HepG2 (cell line): ENCODE measurements around the gene ANLN. TPM values are rescaled to one million over a fixed set of nuclear protein-coding genes. Genes with fewer than 3 reads are reported as not detected.

ENCODE experiments used
- ATAC-seq: fragments of 200-7000 bp; cut with Tn5 transposase; 3 replicates; pipeline ENCODE4 v1.9.1; 2020; ENCODE audit warnings: mild to moderate bottlenecking, moderate library complexity
- BruUV-seq: library from RNA; stranded (reverse); fragments of 400-500 nt; replicated peaks from 2 replicates; lab custom pipeline; 2021; lab: Mats Ljungman, UMichigan
- CTCF ChIA-PET: fragments of 300-600 bp; formaldehyde crosslinking; extraction: SDS; loops from one replicate; lab custom pipeline; 2021; ENCODE audit warnings: low total read pairs, inconsistent platforms, low intra/inter-chr PET ratio; lab: Yijun Ruan, JAX
- POLR2A ChIA-PET: fragments of 350-600 bp; sonication (Branson Sonifier 250); formaldehyde crosslinking; loops from one replicate; lab custom pipeline; 2020; ENCODE audit warnings: antibody characterized with exemption, inconsistent platforms; lab: Yijun Ruan, JAX
- DNase-seq: peaks from one replicate; pipeline ENCODE4 v3.0.0-alpha.2; 2015; ENCODE audit warnings: low spot score
- FAIRE-seq: peaks from 3 replicates; lab custom pipeline; 2011; peaks lifted over from hg19 to GRCh38; lab: Jason Lieb, UNC
- H2AFZ ChIP-seq: one replicate; pipeline ENCODE4 v1.6.1; 2011; ENCODE audit warnings: low read length, inconsistent platforms
- H3K27ac ChIP-seq: fragments of 300-600 bp; 3 replicates; pipeline ENCODE4 v1.8.0; 2011; ENCODE audit warnings: mixed run types, mild to moderate bottlenecking, mixed read lengths, low read length, inconsistent platforms; ENCODE audit not compliant: insufficient read depth; ENCODE audit errors: extremely low read length
- H3K27me3 ChIP-seq, 2 experiments: fragments of 200-600 bp in 1 of 2; 2 replicates in 1 of 2; 3 replicates in 1 of 2; pipeline versions ENCODE4 v1.6.0 to v1.8.0; 2011; ENCODE audit warnings: low read length in 2 of 2, mild to moderate bottlenecking in 2 of 2, moderate library complexity in 2 of 2, inconsistent platforms in 1 of 2; ENCODE audit not compliant: insufficient read depth in 2 of 2, control insufficient read depth in 1 of 2
- H3K36me3 ChIP-seq, 2 experiments: fragments of 200-600 bp in 1 of 2; replicated peaks in 1 of 2; 2 replicates in 1 of 2; 3 replicates in 1 of 2; pipeline versions ENCODE4 v1.5.1 to v1.8.0; 2011; ENCODE audit warnings: low read length in 2 of 2, inconsistent platforms in 1 of 2; ENCODE audit not compliant: insufficient read depth in 2 of 2, control insufficient read depth in 1 of 2
- H3K4me1 ChIP-seq: 2 replicates; pipeline ENCODE4 v1.5.1; 2012; ENCODE audit warnings: low read length, inconsistent platforms; ENCODE audit not compliant: insufficient read depth
- H3K4me2 ChIP-seq: 2 replicates; pipeline ENCODE4 v1.6.0; 2011; ENCODE audit warnings: low read depth, low read length, inconsistent platforms
- H3K4me3 ChIP-seq, 3 experiments: fragments of 200-600 bp in 1 of 3; sonication (generic), shearing (Covaris generic) in 1 of 3; replicated peaks in 1 of 3; 2 replicates each; pipeline ENCODE4 v1.5.1; 2011 to 2016; ENCODE audit warnings: low read length in 3 of 3, inconsistent platforms in 2 of 3, low read depth in 2 of 3, mild to moderate bottlenecking in 2 of 3, control low read depth in 1 of 3, mixed read lengths in 1 of 3; ENCODE audit not compliant: insufficient read depth in 1 of 3
- H3K79me2 ChIP-seq: one replicate; pipeline ENCODE4 v1.6.1; 2011; ENCODE audit warnings: low read length, inconsistent platforms; ENCODE audit not compliant: insufficient read depth
- H3K9ac ChIP-seq: 2 replicates; pipeline ENCODE4 v1.6.0; 2011; ENCODE audit warnings: mild to moderate bottlenecking, low read depth, low read length, inconsistent platforms; ENCODE audit not compliant: insufficient read depth
- H3K9me3 ChIP-seq: 2 replicates; pipeline ENCODE4 v1.5.1; 2012; ENCODE audit warnings: mild to moderate bottlenecking, low read length
- H4K20me1 ChIP-seq: 2 replicates; pipeline ENCODE4 v1.6.0; 2011; ENCODE audit warnings: inconsistent platforms, mild to moderate bottlenecking, low read length, moderate library complexity; ENCODE audit not compliant: insufficient read depth
- CBX5 ChIP-seq: sonication (generic); formaldehyde crosslinking; IDR thresholded peaks from 2 replicates; pipeline ENCODE4 v1.4.0; 2020; ENCODE audit warnings: missing genetic modification reagents, borderline replicate concordance
- CREB1 ChIP-seq, 2 experiments: fragments of 450-650 bp in 1 of 2; IDR thresholded peaks; 2 replicates each; pipeline ENCODE4 v1.6.1; 2016 to 2017; ENCODE audit warnings: control low read depth in 1 of 2, mild to moderate bottlenecking in 1 of 2, missing compliant biosample characterization in 1 of 2, missing genetic modification characterization in 1 of 2
- DMTF1 ChIP-seq: sonication (generic); formaldehyde crosslinking; IDR thresholded peaks from 2 replicates; pipeline ENCODE4 v1.4.0; 2020; ENCODE audit warnings: mild to moderate bottlenecking, missing genetic modification reagents
- ELK4 ChIP-seq: sonication (generic); formaldehyde crosslinking; IDR thresholded peaks from 2 replicates; pipeline ENCODE4 v1.9.0; 2021; ENCODE audit warnings: missing genetic modification reagents, borderline replicate concordance
- LBX2 ChIP-seq: sonication (generic); formaldehyde crosslinking; IDR thresholded peaks from 2 replicates; pipeline ENCODE4 v1.5.0; 2020; ENCODE audit warnings: missing genetic modification reagents, mild to moderate bottlenecking, borderline replicate concordance
- MATR3 ChIP-seq: sonication (generic); formaldehyde crosslinking; IDR thresholded peaks from 2 replicates; pipeline ENCODE4 v1.4.0; 2020; ENCODE audit warnings: missing genetic modification reagents
- MAX ChIP-seq: IDR thresholded peaks from 2 replicates; pipeline ENCODE4 v1.6.1; 2012; ENCODE audit warnings: inconsistent platforms
- MED1 ChIP-seq: sonication (generic); formaldehyde crosslinking; IDR thresholded peaks from 2 replicates; pipeline ENCODE4 v1.4.0; 2020; ENCODE audit warnings: missing genetic modification reagents
- MIXL1 ChIP-seq: IDR thresholded peaks from 2 replicates; pipeline ENCODE4 v1.6.1; 2016
- PITX1 ChIP-seq: sonication (generic); formaldehyde crosslinking; IDR thresholded peaks from 2 replicates; pipeline ENCODE4 v1.5.1; 2020; ENCODE audit warnings: mild to moderate bottlenecking, missing genetic modification reagents
- TRIM24 ChIP-seq: sonication (generic); formaldehyde crosslinking; IDR thresholded peaks from 2 replicates; pipeline ENCODE4 v1.8.0; 2022; ENCODE audit warnings: mild to moderate bottlenecking, missing genetic modification reagents
- ZNF224 ChIP-seq: sonication (generic); formaldehyde crosslinking; IDR thresholded peaks from 2 replicates; pipeline ENCODE4 v1.5.0; 2020; ENCODE audit warnings: mild to moderate bottlenecking, missing genetic modification reagents
- ZNF605 ChIP-seq: sonication (generic); formaldehyde crosslinking; IDR thresholded peaks from 2 replicates; pipeline ENCODE4 v1.8.0; 2022; ENCODE audit warnings: mild to moderate bottlenecking, missing genetic modification reagents
- ZNF747 ChIP-seq: sonication (generic); formaldehyde crosslinking; IDR thresholded peaks from 2 replicates; pipeline ENCODE4 v1.8.1; 2023; ENCODE audit warnings: missing genetic modification reagents, mild to moderate bottlenecking, borderline replicate concordance
- ZNF792 ChIP-seq: IDR thresholded peaks from 2 replicates; pipeline ENCODE4 v1.6.1; 2016
- WGBS: methylation state at CpG from one replicate; pipeline ENCODE4 v1.1.6; 2017; ENCODE audit warnings: low lambda C conversion rate; 5-methylcytosine and 5-hydroxymethylcytosine counted together
- in situ Hi-C: cut with HindIII; loops from 2 replicates; pipeline ENCODE4 v1.10.0; 2017; ENCODE audit warnings: low pct_unique_long_range_greater_than_20kb; ENCODE audit not compliant: extremely low pct_ligation_motif_present
- intact Hi-C: fragments of 100-400 bp; cut with micrococcal nuclease; formaldehyde crosslinking; loops from one replicate; pipeline ENCODE4 v1.10.0; 2022; ENCODE audit not compliant: unreplicated experiment
- polyA plus RNA-seq, 8 experiments: library from polyadenylated mRNA; depleted of rRNA in 3 of 8; stranded (reverse) in 7 of 8; unstranded in 1 of 8; fragments of >200 nt; fragmentation: Illumina TruSeq in 4 of 8; extraction: Trizol in 4 of 8; gene quantifications; 2 replicates each; pipeline versions ENCODE4 v1.2.1 to v1.2.3, GENCODE V29; 2011 to 2016; ENCODE audit warnings: low read depth in 4 of 8, missing spikeins in 1 of 8, mixed read lengths in 1 of 8; ENCODE audit not compliant: insufficient read depth in 1 of 8
- total RNA-seq, 5 experiments: library from RNA; depleted of rRNA; stranded (reverse); fragments of >200 nt; fragmentation: Illumina TruSeq; extraction: Trizol; gene quantifications; 2 replicates each; pipeline ENCODE4 v1.2.3, GENCODE V29; 2016; ENCODE audit warnings: low read depth in 1 of 5

Gene ANLN
- total and polyA plus RNA-seq, 2 of the 13 experiments (the other 11 are each of a cell fraction or from before 2014, with no cell fraction given): 20.0 to 72.0 TPM

- no peak for TF ChIP-seq ZNF792 (CRISPR knock-in tag)
- no peak for TF ChIP-seq CBX5 (CRISPR knock-in tag)
- TF ChIP-seq ELK4 (CRISPR knock-in tag): no peak
- no peak for TF ChIP-seq ZNF605
- TF ChIP-seq LBX2 (CRISPR knock-in tag): no peak
Observed at GRCh38 chr7:36459236-36459960, 69.7 kb downstream of the ANLN start (continued).

- Histone ChIP-seq H3K4me2 (peak overlapping the region; percentile 59), H3K4me3 (no peak overlapping the region), H4K20me1 (no peaks in the 10 kb centered on the region), H3K9me3 (no peaks in the 10 kb centered on the region), H3K36me3 (no peaks in the 10 kb centered on the region), H3K9ac (no peak overlapping the region), H3K4me1 (peaks cover 12% of the 10 kb centered on the region), H2AFZ (no peak overlapping the region), H3K27ac (no peak overlapping the region), H3K79me2 (no peaks in the 10 kb centered on the region), H3K27me3 (no peaks in the 10 kb centered on the region)
- intact Hi-C loops (no loop called here), in situ Hi-C loops (loop anchor here (25.0 kb wide), 1 partner anchor 501 kb away; no protein-coding TSS in a partner anchor)
- FAIRE-seq: no peak
- WGBS: 15% methylated on average over 7 of the region's 8 CpGs
- peak; percentile 85 for ATAC-seq
- DNase-seq: peak; percentile 20
- ChIA-PET CTCF (no interaction called here), POLR2A (no interaction called here)
- BruUV-seq: no TSS peak
- peak; percentile 19; the same call in 1 of the 2 replicates for TF ChIP-seq MAX
- peak; percentile 68; the same call in 1 of the 2 replicates for TF ChIP-seq TRIM24 (CRISPR knock-in tag)
- TF ChIP-seq ZNF747 (CRISPR knock-in tag): 0 out of 2 replicates have a peak, but pooled peaks have one; percentile 25
- 0 out of 2 replicates have a peak, but pooled peaks have one; percentile 28 for TF ChIP-seq CREB1 (IDR thresholded peaks at IDR 0.05)
- no peak for TF ChIP-seq CREB1 (CRISPR knock-in tag; IDR thresholded peaks at IDR 0.05)
- 0 out of 2 replicates have a peak, but pooled peaks have one; percentile 26 for TF ChIP-seq MIXL1 (CRISPR knock-in tag)
- TF ChIP-seq MED1: no peak
- no peak for TF ChIP-seq MATR3 (CRISPR knock-in tag)
- TF ChIP-seq ZNF224 (CRISPR knock-in tag): 0 out of 2 replicates have a peak, but pooled peaks have one; percentile 42
- no peak for TF ChIP-seq DMTF1 (CRISPR knock-in tag)
- no peak for TF ChIP-seq PITX1
- TF ChIP-seq ZNF605: 0 out of 2 replicates have a peak, but pooled peaks have one; percentile 31
Observed at GRCh38 chr7:36460811-36461429, 71.3 kb downstream of the ANLN start.
